HG03354 (cell line): ENCODE data around the gene SPCS3.
A peak's percentile ranks its signal among the peaks of the same experiment; 100 is the strongest.
"Not testable (repeated sequence)": the region's sequence is repeated elsewhere in the genome, so short reads cannot be mapped to it uniquely, and the experiment has no call there.

Experiments
- ATAC-seq: cut with Tn5 transposase; IDR thresholded peaks from one replicate; pipeline ENCODE4 v1.9.1; 2021; ENCODE audit warnings: mild to moderate bottlenecking; ENCODE audit not compliant: unreplicated experiment, poor library complexity, severe bottlenecking

Gene SPCS3

DNA sequence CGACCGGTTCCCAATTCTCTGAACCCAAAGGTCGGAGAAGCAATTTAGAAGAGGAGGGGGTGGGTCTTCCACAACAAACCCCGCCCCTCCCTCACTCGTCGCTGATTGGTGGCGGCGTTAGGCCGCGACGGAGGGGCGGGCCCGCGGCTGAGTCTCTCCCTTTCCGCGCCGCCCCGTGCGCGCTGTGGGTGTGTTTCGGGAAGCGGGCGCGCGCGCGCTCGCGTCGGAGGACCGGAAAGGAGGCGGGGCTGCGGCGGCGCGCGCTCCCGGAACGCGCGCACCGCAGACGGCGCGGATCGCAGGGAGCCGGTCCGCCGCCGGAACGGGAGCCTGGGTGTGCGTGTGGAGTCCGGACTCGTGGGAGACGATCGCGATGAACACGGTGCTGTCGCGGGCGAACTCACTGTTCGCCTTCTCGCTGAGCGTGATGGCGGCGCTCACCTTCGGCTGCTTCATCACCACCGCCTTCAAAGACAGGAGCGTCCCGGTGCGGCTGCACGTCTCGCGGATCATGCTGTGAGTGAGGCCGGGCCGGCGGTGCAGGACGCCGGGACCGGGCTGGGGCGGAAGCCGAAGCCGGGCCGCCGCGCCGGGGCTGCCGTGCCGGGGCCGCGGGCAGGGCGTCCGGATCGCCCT lies at the start of gene SPCS3:
SPCS3 (plus strand) TSS at position 263 of the 636 bp plus-strand sequence; CDS start at position 374, 111 bp downstream.
- ATAC-seq: peak; percentile 92

DNA sequence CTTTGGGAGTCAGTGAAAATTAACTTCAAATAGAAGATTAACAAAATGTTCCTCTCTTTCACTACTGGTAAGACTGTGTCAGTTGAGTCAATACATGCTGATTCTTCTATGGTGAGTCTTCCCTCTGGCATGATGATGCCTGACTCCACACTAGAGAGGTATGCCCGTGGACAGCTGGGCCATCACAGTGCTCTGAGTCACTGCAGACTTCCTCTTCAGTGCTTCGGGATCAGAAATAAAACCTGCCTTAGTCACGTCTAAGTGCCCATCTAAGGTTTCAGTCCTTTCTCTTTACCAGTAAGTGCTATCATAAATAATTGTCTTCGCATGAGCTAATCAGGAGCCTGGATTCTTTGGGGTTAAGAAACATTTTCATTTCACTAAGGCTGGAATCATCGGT lies 49.1 kb upstream of the SPCS3 start:
- no peak for ATAC-seq

DNA sequence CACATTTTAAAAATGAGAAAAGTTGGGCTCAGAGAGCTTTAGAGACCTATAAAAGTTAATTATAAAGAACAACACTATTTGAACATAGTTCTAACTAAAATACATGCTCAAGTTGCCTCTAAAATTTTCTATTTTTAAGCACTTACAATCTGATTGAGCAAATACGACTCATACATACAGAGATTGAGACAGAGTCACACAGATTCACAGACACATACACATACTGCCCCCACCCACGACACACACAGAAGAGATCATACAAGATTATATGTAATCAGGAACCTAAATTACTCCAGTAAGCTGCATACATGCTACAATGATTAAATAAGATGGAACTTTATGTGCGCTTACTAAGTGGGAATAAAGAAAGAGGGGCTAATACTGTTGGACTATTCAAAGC lies 48.0 kb upstream of the SPCS3 start:
- ATAC-seq: no peak

DNA sequence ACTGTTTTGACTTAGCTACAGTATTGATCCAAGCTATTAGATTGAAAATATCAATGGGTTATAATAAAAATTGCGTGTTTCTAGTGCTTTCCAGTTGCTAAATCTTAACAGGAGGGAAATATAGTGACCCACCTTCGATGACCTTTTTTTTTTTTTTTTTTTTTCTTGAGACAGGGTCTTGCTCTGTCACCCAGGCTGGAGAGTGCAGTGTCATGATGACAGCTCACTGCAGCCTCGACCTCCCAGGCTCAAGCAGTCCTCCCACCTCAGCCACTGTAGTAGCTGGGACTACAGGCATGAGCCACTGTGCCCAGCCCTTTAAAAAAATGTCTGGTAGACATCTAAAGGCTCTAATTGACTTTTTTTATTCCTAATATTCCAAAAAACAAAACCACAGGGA lies 47.0 kb upstream of the SPCS3 start:
- no peak for ATAC-seq

DNA sequence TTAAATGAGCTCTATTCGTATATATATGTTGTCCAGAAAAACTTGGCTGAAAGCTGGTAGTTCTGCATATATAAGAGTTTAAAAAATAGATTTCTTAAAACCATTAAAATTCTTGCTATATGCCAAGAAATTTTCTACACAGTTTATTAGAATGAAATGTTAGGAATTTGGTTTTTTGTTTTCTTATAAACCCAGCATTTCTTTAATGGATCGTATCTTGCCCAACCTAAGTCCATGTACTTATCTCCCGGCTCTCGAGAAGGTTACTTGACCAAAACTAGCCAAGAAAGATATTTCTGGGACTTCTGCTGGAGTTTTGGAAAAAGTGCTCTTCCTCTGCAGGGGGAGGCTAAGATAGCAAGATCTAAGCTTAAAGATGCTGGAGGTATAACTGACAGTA lies 46.0 kb upstream of the SPCS3 start:
- ATAC-seq: no peak

DNA sequence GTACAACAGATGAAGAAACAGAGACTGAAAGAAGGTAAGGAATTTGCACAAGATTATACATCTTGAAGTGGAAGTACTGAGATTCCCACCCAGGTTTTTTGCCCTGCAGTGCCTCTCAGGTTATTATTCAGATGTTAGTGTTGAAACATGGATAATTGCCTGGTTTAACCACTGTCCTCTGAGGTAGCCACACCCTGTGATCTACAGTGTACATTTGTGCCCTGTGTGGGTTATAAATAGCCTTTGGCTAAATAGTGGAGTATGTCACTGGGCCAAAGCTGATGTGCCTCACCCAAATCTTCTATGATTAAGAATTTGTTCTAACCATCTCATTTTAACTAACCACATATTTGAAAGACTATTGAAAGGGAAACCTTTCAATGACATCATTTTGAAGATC lies 45.3 kb upstream of the SPCS3 start:
- ATAC-seq: no peak

DNA sequence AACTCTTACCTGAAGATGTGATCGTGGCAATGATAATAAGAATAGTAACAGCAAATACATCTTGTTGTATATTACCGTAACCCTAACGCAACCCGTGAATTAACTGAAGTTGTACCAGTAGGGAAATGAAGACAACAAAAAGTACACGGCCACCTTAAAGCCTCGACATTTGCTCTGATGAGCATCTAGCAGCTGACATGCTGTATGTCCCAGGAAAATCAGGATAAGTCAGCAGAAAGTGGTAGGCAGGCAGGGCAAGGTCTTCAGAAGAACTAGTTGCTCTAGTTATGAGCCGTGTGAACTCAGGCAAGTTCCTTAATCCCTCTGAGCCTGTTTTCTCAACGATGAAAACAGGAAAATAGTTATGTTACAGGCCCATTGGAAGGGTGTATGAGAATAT lies 43.1 kb upstream of the SPCS3 start:
- no peak for ATAC-seq

DNA sequence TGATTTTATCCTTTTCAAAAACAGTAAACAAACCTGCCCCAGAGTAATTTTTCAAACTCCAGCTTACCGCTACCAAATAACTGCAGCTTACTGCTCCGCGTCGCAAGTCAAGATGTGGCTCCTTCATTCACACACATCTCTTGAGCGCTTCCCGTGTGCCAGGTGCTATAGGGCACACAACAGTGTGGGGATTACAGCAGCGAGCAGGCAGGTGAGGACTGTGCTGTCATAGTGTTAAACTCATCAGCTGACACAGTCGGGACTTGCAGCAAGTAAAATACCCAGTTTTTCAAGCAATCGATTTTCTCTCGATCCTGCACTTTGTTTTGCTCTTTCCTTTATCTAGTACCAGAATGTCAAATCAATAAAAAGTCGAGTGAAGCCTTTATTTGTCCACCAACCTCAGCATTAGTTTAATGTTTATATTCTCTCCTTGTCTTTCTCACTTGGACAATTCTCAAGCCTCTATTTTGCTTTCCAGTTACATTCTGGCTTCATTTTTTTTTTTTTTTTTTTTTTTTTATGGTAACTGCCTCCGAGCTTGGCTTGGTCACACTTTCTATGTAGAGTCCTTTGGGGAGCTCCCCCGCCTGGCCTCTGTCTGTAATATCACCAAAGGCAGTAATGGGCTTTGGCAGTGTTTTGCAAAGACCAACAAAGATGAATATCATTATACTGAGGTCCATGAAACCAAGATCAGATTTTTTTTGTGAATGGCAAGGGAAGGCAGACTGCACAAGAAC lies 42.4 kb upstream of the SPCS3 start:
- peak; percentile 93 for ATAC-seq

DNA sequence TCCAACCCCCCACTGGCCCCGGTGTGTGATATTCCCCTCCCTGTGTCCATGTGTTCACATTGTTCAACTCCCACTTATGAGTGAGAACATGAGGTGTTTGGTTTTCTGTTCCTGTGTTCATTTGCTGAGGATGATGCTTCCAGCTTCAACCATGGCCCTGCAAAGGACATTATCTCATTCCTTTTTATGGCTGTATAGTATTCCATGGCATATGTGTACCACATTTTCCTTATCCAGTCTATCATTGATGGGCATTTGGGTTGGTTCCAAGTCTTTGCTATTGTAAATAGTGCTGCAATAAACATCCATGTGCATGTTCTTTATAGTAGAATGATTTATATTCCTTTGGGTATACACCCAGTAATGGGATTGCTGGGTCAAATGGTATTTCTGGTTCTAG lies 40.2 kb upstream of the SPCS3 start:
- ATAC-seq: not testable (repeated sequence)

DNA sequence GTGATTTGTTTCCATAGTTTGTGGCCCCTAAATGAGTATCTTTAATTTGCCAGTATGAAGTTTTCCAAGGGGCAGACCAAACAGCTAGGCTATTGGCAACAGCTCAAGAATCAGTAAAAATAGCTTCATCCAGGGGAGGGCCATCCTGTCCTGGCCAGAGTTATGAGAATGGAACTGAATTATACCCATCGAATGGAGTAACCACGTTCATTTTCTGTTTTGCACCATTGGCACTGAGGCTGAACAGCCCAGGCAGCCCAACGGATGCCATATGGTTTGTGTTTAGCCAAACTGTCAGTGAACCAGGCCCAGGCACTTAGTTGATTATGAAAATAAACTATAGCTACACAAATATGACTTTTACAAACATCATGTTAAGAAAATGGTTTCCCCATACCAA lies 33.0 kb upstream of the SPCS3 start:
- ATAC-seq: no peak

DNA sequence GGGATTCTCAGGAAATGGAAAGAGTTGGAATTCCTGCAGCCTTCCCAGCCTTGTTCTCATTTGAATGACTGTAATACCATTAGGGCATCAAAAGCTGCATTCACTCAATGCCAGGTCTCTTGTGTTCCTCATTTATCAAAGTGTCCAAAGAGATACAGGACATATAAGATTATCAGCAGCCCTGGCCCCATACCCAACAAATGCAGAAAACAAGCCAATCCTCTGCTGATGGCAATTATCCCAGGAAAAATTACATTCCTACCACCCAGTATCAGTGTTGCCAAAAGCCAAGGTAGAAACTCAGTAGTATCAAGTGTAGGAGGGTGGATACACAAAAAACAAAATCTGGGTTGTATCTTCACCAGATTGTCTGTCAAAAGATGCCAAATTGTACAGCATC lies 32.2 kb upstream of the SPCS3 start:
- no peak for ATAC-seq

DNA sequence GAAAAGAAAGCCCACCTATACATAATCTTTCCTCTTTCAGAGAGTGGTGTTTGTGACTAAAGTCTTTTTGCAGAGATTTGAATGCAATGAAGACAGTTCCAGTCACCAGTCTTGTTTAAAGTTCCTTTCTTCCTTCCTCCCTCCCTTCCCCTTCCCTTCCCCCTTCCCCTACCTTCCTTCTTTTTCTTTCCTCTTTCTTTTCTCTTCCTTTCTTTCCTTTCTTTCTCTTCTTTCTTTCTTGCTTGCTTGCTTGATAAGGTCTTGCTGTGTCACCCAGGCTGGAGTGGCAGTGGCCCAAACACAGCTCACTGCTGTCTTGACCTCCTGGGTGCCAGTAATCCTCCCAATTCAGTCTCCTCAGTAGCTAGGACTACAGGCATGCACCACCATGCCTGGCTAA lies 31.7 kb upstream of the SPCS3 start:
- no peak for ATAC-seq

DNA sequence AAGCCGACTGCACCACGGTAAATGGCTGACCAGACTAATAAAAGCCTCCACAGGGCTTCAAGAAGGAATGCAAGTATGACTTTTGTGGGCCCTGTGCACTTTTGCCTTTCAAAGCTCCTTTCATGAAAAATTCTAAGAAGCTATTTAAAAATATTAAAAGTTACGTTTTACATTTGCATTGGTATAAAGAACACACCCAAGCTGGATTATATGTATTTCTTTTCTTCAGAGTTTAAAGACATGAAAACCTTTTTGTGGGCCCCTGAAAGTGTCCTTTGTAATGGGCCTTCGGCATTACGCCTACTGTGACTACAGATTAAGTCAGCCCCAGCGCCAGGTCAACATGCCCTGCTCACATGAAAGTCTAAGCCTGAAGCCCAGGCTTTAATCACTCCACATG lies 30.2 kb upstream of the SPCS3 start:
- ATAC-seq: no peak

DNA sequence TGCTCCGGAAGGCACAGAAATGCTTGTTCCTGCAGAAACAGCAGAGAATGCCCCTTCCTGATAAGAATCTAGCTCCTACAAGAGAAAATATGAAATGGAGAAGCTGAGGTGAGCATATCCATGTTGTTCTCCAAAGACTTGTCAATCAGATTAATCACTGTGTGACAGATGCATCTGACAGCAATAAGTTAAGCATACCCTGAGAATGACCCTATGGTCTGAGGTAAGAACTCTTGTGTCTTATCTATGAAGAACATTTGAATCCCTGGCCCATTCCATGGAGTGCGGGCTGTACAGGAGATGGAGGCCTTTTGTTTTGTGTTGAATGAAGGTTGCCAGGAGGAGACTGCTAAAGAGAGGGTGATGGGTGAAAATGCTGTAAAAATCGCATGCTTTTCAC lies 29.2 kb upstream of the SPCS3 start:
- ATAC-seq: no peak

DNA sequence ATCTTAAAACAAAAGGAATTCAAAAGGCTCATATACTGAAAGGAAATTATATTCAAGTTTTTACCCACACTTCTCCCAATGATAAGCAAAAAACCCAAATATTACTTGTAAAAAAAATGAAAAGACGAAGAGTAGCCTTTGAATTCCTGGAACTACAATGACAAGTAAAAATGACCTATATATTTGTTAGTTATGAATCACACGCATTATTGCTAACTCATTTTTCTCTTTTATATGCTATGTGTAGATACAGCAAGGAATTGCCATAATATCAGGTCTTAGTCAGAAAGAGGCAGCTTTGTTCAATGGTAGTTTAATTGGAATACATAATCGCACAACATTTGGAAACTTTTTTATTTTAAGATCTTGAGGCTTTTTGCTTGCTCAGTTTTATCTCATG lies 28.0 kb upstream of the SPCS3 start:
- no peak for ATAC-seq

DNA sequence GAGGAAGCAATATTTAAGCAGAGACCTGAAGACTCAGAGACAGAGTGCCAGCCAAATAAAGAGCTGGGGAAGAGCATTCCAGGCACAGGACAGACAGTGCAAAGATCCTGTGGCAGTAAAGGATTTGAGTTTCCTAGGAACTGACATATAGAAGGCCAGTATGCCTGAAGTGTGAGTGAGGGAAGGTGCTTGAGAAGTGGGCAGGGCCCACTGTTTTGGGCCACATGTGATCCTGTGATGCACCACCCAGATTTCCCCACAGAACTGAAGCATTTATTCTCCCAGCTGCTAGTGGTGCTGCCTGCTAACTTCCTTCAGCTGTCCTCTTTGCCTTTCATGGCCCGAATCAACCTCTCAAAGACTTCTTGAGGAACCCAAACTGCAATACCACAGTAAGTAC lies 26.8 kb upstream of the SPCS3 start:
- no peak for ATAC-seq

DNA sequence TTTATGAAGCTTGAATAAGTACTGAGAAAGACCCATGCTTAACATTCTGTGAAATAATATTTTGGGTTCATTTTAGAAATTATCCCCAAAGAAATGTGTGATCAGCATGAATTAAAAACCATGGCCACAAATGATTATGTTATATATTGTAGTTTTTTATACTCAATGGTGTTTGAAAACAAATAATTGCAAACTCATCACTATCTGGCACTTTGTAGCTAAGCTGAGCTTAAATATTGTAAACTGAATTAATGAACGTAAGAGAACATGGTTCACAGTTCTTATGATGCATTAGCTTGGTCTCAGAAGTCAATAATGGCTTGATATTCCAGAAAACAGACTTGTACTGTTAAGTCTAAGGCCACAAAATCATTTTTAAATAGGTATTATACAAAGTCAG lies 26.1 kb upstream of the SPCS3 start:
- ATAC-seq: no peak

DNA sequence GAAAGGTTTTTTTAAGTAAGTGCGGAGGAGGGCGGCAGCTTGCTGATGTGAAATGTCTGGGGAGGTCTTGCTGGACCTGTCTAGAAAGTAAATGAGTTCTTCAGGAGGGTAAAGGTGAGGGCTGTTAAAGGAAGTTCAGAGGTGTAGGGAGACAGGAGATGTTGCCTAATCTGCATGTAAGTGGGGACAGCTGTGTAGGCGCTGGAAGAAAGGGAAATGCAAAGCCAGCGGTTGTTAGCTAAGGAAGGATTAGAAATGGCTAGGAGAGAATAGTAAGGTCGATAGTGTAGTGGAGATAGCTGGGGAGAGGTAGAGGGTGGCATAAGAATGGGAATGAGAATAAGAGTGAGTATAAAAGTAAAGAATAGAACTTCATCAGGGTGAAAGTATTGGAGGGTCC lies 23.9 kb upstream of the SPCS3 start:
- not testable (repeated sequence) for ATAC-seq

DNA sequence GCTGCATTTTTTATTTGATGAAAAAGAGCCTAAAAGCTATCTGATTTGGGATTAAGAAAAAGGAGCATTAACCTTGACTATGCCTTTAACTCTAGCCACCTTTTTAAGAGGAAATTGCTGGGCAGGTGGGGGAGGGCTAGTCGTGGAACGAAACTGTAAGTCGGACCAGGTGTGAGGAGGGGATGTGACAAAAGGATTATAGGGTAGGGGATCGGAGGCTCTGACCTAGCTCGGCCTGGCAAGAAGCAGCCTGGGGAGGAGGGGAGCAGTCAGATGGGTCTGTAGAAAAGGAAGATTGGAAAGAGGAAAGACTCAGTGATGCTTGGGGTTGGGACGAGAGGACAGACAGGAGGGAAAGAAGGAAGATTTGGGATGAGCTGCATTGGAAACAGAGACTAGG lies 21.1 kb upstream of the SPCS3 start:
- ATAC-seq: no peak

DNA sequence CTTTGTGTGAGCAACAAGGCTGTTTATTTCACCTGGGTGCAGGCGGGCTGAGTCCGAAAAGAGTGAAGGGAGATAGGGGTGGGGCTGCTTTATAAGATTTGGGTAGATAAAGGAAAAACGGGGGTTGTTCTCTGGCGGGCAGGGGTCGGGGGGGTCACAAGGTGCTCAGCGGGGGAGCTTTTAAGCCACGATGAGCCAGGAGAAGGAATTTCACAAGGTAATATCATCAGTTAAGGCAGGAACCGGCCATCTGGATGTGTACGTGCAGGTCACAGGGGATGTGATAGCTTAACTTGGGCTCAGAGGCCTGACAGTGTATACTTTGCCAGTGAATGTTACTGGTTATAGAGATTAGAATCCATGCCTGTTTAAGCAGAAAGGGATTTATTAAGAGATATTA lies 19.7 kb upstream of the SPCS3 start:
- ATAC-seq: no peak

DNA sequence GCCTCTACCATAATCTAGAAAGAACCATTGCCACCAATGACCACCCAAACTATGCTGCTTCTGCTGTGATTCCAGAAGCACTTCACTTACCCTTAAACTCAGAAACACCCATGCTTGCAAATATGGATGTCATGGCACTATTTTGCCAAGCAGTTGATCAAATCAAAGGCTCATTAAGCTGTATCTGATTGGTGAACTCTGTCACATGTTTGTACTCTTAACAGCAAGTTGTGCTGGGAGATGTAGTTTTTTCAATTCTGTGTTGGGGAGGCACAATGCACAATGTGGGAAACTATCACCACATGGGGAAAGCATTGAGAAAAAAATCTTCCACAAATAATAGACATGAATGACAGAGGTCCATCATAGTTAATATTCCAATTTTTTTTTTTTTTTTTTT lies 19.2 kb upstream of the SPCS3 start:
- peak; percentile 51 for ATAC-seq
